Measurements from ENCODE around the gene PLEKHB1. TPM values are rescaled to one million over a fixed set of nuclear protein-coding genes. Genes with fewer than 3 reads are reported as not detected.

PLEKHB1 gene
- total and polyA plus RNA-seq, 4 donors, result 8.1 to 38.8 (median 11.9) TPM

DNA sequence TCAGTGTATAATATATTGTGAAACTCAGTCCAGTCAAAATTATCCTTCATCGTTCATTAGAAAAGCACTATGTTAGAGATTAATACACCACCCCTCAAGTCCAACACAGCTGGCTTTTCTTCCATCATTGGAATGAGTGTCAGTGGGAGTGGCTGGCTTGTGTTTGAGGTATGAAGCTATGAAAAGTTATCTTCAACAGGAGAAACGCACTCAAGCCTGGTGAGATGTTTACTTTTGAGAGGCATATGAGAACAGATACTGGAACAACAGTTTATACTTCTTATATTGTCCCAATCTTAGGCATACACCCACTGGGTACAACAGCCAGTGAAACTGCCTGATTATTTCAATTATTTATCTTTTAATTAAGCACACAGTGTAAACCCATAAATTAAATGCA lies 34.3 kb downstream of the PLEKHB1 start:
- H3K9ac ChIP-seq (ENCODE audit: insufficient read depth in 1 of 2, low read length in 2 of 2), result no peak overlapping the region
- H3K9me3 ChIP-seq (ENCODE audit: control insufficient read depth in 4 of 4, insufficient read depth in 3 of 4, low read length in 3 of 4), result no peaks in the 10 kb centered on the region
- TF ChIP-seq, protein P1, sequence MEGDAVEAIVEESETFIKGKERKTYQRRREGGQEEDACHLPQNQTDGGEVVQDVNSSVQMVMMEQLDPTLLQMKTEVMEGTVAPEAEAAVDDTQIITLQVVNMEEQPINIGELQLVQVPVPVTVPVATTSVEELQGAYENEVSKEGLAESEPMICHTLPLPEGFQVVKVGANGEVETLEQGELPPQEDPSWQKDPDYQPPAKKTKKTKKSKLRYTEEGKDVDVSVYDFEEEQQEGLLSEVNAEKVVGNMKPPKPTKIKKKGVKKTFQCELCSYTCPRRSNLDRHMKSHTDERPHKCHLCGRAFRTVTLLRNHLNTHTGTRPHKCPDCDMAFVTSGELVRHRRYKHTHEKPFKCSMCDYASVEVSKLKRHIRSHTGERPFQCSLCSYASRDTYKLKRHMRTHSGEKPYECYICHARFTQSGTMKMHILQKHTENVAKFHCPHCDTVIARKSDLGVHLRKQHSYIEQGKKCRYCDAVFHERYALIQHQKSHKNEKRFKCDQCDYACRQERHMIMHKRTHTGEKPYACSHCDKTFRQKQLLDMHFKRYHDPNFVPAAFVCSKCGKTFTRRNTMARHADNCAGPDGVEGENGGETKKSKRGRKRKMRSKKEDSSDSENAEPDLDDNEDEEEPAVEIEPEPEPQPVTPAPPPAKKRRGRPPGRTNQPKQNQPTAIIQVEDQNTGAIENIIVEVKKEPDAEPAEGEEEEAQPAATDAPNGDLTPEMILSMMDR (IDR thresholded peaks at IDR 0.05; ENCODE audit: control extremely low read depth, extremely low read depth), result no peak
- no peaks in the 10 kb centered on the region for H3K4me1 ChIP-seq (ENCODE audit: control insufficient read depth in 5 of 5, insufficient read depth in 5 of 5, low read length in 5 of 5)
- 49 to 87% methylated on average over 2 of the region's 2 CpGs for WGBS, 2 donors
- DNase-seq (no peak), ATAC-seq (ENCODE audit: insufficient read depth, low FRiP score) (peak; percentile 47)
- no peak overlapping the region for H3K4me3 ChIP-seq
- H3K36me3 ChIP-seq (ENCODE audit: control insufficient read depth in 4 of 4, insufficient read depth in 4 of 4, low read length in 4 of 4), result peaks cover 7 to 13% (median 10%) of the 10 kb centered on the region in 4 donors
- H3K27ac ChIP-seq (ENCODE audit: low read depth in 1 of 2, low read length in 1 of 2), result no peak overlapping the region
- H3K27me3 ChIP-seq (ENCODE audit: control insufficient read depth in 3 of 3, insufficient read depth in 3 of 3, low read length in 2 of 3), result no peaks in the 10 kb centered on the region

DNA sequence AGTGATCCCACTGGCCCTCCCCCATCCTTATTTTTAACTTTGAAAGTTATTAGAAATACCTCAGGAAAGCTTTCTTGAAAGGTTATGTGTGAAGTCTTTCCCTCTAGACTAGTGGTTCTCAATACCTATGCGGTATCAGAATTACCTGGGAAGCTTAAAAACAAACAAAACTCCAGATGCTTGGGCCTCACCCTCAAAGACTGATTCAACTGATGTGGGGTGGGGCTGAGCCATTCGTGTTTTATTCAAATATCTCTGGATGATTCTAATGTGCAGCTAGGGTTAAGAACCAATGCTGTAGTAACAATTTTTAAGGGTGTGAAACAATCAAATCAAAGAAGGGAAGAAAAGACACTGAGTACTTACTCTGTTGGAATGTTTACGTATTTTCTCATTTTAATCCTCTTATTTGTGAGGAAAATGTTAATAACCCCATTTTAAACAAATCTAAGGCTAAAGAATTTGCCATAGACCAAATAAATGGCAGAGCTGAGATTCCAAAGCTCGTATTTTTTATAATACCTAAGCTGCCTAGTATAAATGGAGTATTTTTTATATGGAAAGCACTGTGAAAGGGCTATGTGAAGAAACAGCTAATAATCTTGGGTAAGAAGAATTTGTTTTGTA lies 47.6 kb downstream of the PLEKHB1 start:
- no peaks in the 10 kb centered on the region for H3K4me1 ChIP-seq (ENCODE audit: control insufficient read depth in 5 of 5, insufficient read depth in 5 of 5, low read length in 5 of 5)
- no peak overlapping the region for H3K27ac ChIP-seq (ENCODE audit: low read depth in 1 of 2, low read length in 1 of 2)
- H3K9me3 ChIP-seq (ENCODE audit: control insufficient read depth in 4 of 4, insufficient read depth in 3 of 4, low read length in 3 of 4), result no peaks in the 10 kb centered on the region
- TF ChIP-seq, protein P1 (IDR thresholded peaks at IDR 0.05; ENCODE audit: control extremely low read depth, extremely low read depth), result no peak
- no peak overlapping the region for H3K9ac ChIP-seq (ENCODE audit: insufficient read depth in 1 of 2, low read length in 2 of 2)
- peaks cover 0 to 14% (median 9%) of the 10 kb centered on the region in 4 donors for H3K36me3 ChIP-seq (ENCODE audit: control insufficient read depth in 4 of 4, insufficient read depth in 4 of 4, low read length in 4 of 4)
- DNase-seq, result no peak
- no peak for ATAC-seq (ENCODE audit: insufficient read depth, low FRiP score)
- no peaks in the 10 kb centered on the region for H3K27me3 ChIP-seq (ENCODE audit: control insufficient read depth in 3 of 3, insufficient read depth in 3 of 3, low read length in 2 of 3)
- no peak overlapping the region for H3K4me3 ChIP-seq
- WGBS, 2 donors, result 87 to 96% methylated on average over 4 of the region's 4 CpGs

DNA sequence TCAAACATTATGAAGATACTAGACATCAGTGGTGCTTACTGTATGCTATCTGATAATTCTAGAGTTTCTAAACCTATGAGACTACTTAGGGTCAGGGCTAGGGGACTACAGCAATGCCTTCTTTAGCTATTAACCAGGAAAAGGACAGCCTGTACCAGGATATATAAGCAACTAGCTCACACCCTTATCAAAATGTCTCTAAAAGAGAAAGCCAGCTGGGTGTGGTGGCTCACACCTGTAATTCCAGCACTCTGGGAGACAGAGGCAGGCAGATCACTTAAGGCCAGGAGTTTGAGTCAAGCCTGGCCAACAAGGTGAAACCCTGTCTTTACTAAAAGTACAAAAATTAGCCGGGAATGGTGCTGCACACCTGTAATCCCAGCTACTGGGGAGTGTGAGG lies 58.7 kb downstream of the PLEKHB1 start:
- Histone ChIP-seq H3K27ac (ENCODE audit: low read depth in 1 of 2, low read length in 1 of 2) (no peak overlapping the region), H3K9me3 (ENCODE audit: control insufficient read depth in 4 of 4, insufficient read depth in 3 of 4, low read length in 3 of 4) (no peaks in the 10 kb centered on the region), H3K27me3 (ENCODE audit: control insufficient read depth in 3 of 3, insufficient read depth in 3 of 3, low read length in 2 of 3) (no peaks in the 10 kb centered on the region), H3K9ac (ENCODE audit: insufficient read depth in 1 of 2, low read length in 2 of 2) (no peak overlapping the region), H3K4me1 (ENCODE audit: control insufficient read depth in 5 of 5, insufficient read depth in 5 of 5, low read length in 5 of 5) (no peaks in the 10 kb centered on the region), H3K36me3 (ENCODE audit: control insufficient read depth in 4 of 4, insufficient read depth in 4 of 4, low read length in 4 of 4) (peaks cover 10 to 21% (median 14%) of the 10 kb centered on the region in 4 donors), H3K4me3 (no peak overlapping the region)
- WGBS, 2 donors, result 95 to 96% methylated on average over 1 of the region's 1 CpG
- no peak for ATAC-seq (ENCODE audit: insufficient read depth, low FRiP score)
- DNase-seq, result no peak
- TF ChIP-seq, protein P1 (IDR thresholded peaks at IDR 0.05; ENCODE audit: control extremely low read depth, extremely low read depth), result no peak

DNA sequence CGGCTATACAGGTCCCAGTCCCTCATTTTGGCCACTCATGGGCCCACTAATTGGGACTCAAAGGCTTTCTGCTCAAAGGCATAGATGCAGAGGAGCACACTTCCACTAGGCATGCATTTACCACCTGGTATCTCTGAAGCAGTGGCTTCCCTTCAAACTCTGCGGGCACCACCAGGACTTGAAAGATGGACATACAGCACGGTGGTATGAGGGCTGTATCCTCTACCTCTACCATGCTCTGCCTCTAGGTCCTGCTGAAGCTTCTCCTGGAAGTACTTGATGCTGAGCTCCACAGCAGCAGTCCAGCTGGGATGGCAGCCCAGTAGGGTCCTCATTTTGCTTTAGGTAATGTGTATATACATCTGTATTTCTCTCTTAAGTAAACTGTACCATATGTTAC lies 64.6 kb downstream of the PLEKHB1 start:
- H3K4me3 ChIP-seq, result no peak overlapping the region
- DNase-seq (no peak), ATAC-seq (ENCODE audit: insufficient read depth, low FRiP score) (no peak)
- TF ChIP-seq, protein P1 (IDR thresholded peaks at IDR 0.05; ENCODE audit: control extremely low read depth, extremely low read depth), result no peak
- WGBS, 2 donors, result 97 to 99% methylated on average over 3 of the region's 3 CpGs
- H3K4me1 ChIP-seq (ENCODE audit: control insufficient read depth in 5 of 5, insufficient read depth in 5 of 5, low read length in 5 of 5), result no peaks in the 10 kb centered on the region
- no peaks in the 10 kb centered on the region for H3K9me3 ChIP-seq (ENCODE audit: control insufficient read depth in 4 of 4, insufficient read depth in 3 of 4, low read length in 3 of 4)
- no peak overlapping the region for H3K27ac ChIP-seq (ENCODE audit: low read depth in 1 of 2, low read length in 1 of 2)
- no peak overlapping the region for H3K9ac ChIP-seq (ENCODE audit: insufficient read depth in 1 of 2, low read length in 2 of 2)
- peaks cover 4 to 8% (median 8%) of the 10 kb centered on the region in 4 donors for H3K36me3 ChIP-seq (ENCODE audit: control insufficient read depth in 4 of 4, insufficient read depth in 4 of 4, low read length in 4 of 4)
- no peaks in the 10 kb centered on the region for H3K27me3 ChIP-seq (ENCODE audit: control insufficient read depth in 3 of 3, insufficient read depth in 3 of 3, low read length in 2 of 3)

Measured in lung (tissue), 12 donors.